ENCODE results near the gene SMG5.
A peak's percentile ranks its signal among the peaks of the same experiment; 100 is the strongest.
"Not testable (repeated sequence)": the region's sequence is repeated elsewhere in the genome, so short reads cannot be mapped to it uniquely, and the experiment has no call there.

Gene SMG5

DNA sequence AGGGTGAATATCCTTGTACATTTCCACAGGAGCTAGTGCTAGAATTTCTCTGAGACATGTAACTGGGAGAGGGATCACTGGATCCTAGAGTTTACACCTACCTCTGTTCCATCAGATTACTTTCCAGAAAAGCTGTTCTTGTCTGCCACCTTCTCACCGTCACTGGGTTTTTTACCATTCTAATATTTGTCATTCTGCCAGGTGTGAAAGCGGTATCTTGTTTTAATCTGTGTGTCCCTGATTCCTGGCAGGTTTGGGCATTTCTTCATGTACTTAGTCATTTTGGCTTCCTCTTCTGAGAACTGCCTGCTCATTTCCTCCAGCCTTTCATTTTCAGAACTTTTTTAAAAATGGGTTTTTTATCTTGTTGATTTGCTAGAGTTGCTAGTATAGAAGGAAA is 64.8 kb downstream of the SMG5 start:
- DNase-seq, result no peak
- intact Hi-C loops (cut with DNase I), result no loop called here

DNA sequence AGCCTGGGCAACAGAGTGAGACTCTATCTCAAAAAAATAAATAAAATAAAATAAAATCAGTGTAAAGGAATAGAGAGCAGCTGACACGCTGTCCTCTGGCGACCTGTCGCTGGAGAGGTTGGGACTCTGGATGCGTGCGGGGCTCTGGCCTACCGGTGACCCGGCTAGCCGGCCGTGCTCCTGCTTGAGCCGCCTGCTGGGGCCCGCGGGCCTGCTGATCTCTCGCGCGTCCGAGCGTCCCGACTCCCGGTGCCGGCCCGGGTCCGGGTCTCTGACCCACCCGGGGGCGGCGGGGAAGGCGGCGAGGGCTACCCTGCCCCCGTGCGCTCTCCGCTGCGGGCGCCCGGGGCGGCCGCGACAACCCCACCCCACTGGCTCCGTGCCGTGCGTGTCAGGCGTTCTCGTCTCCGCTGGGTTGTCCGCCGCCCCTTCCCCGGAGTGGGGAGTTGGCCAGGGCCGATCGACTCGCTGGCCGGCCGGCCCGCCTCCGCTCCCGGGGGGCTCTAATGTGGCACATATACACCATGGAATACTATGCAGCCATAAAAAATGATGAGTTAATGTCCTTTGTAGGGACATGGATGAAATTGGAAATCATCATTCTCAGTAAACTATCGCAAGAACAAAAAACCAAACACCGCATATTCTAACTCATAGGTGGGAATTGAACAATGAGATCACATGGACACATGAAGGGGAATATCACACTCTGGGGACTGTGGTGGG is 66.1 kb downstream of the SMG5 start:
- DNase-seq; intact Hi-C loops (cut with DNase I): not testable (repeated sequence)

DNA sequence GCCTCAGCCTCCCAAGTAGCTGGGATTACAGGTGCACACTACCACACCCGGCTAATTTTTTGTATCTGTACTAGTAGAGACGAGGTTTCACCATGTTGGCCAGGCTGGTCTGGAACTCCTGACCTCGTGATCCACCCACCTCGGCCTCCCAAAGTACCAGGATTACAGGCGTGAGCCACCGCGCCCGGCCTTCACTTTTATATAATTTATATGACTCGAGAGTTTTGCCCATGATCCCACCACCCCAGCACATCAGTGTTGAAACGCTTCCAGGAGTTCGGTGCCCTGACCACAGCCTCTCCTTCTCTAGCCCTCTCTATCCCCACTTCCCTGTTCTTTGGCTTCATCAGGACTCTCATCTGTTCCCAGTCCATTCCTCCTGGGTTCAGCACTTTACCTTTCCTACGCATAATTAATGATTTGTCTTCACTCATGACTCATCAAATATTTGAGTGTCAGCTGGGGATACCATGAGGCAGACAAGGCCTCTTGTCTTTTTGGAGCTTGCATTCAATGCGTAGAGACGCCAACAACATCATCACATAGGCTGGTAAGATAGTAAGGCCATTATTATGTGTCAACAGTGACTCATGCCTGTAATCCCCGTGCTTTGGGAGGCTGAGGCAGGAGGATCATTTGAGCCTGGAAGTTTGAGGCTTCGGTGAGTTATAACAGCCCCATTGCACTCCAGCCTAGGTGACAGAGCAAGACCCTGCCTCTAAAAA is 68.4 kb downstream of the SMG5 start:
- no peak for DNase-seq
- intact Hi-C loops (cut with DNase I), result no loop called here

DNA sequence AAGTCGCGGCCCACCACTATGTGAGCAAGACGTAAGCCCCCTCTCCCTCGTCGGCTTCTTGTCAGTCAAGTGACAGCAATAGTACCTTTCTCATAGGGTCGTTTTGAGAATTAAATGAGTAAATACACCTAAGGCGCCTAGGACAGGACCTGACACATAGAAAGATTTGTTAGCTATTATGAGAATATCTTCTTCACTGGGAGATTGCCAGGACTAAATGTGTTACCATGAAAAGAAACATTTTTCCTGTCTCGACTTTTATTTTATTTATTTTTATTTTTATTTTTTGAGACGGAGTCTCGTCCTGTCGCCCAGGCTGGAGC is 69.0 kb downstream of the SMG5 start:
- intact Hi-C loops (cut with DNase I), result loop anchor here (2.0 kb wide), 1 partner anchor 19 kb away; the partner anchor contains the start of gene SLC25A44
- DNase-seq, result no peak

DNA sequence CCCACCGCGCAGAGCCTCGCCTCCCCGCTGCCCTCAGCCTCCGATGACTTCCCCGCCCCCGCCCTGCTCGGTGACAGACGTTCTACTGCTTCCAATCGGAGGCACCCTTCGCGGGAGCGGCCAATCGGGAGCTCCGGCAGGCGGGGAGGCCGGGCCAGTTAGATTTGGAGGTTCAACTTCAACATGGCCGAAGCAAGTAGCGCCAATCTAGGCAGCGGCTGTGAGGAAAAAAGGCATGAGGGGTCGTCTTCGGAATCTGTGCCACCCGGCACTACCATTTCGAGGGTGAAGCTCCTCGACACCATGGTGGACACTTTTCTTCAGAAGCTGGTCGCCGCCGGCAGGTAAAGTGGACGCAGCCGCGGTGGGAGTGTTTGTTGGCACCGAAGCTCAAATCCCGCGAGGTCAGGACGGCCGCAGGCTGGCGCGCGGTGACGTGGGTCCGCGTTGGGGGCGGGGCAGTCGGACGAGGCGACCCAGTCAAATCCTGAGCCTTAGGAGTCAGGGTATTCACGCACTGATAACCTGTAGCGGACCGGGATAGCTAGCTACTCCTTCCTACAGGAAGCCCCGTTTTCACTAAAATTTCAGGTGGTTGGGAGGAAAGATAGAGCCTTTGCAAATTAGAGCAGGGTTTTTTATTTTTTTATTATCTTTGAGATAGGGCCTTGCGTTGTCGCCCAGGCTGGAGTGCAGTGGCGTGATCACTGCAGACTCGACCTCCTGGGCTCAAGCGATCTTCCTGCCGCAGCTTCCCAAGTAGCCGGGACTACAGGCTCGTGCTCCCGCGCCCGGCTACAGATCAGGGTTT is 69.6 kb downstream of the SMG5 start, which contains the start of gene PMF1:
TSS of gene PMF1 (plus strand) at position 175 of the 811 bp plus-strand sequence. CDS start at position 184, 9 bp downstream.
- DNase-seq, result peak; percentile 95 to 100 (median 98)
- intact Hi-C loops (cut with DNase I), result loop anchor here (2.0 kb wide), 1 partner anchor 18 kb away; the partner anchor contains the start of gene SLC25A44

DNA sequence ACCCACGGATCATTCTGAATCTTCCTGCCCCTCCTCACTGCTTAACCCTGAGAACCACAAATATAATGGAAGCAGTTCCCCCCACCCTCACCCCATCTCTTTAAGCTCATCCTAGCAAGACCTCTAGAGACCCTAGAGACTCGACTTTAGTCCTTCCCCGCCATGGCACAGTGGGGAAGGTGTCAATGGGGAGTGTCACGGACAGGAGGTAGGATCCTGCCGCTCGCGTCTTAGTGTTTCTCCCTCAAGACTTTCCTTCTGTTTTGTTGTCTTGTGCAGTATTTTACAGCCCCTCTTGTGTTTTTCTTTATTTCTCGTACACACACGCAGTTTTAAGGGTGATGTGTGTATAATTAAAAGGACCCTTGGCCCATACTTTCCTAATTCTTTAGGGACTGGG is 70.5 kb downstream of the SMG5 start:
- no peak for DNase-seq
- intact Hi-C loops (cut with DNase I), result loop anchor here (2.0 kb wide), 1 partner anchor 17 kb away; the partner anchor contains the start of gene SLC25A44

DNA sequence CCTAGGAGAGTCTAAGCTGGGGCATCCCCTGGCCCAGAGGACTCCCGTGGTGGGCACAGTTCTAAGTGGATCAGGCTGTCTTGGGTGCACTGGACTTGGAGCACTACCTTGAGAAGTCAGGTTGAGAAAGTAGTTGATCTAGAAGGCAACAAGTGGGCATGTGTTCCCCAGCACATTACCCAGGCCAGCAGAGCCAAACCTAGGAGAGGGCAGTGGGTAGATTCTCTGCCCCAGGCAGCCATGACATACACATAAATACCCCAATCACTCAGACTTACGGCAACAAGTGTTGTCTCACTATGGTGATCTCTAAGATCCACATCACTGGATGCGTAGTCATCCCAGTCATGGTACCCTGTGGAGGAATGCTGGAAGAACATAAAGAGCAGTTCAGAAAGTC is 71.4 kb downstream of the SMG5 start:
- intact Hi-C loops (cut with DNase I), result no loop called here
- DNase-seq, result no peak

DNA sequence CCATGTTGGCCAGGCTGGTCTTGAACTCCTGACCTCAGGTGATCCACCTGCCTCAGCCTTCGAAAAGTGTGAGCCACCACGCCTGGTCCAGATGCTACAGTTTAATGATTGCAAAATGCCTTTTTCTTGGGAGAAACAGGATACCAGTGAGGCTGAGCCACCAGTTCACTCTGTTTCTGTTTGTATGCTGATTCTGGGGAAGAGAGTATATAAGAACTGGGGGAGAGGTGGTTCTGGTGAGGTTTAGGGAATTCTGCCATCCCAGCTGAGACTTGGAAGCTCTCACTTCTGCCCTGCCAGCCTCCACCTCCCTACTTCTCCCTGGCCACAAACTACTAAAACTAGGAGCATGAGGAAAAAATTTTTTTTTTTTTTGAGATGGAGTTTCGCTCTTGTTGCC is 77.9 kb downstream of the SMG5 start:
- intact Hi-C loops (cut with DNase I), result no loop called here
- DNase-seq, result no peak

DNA sequence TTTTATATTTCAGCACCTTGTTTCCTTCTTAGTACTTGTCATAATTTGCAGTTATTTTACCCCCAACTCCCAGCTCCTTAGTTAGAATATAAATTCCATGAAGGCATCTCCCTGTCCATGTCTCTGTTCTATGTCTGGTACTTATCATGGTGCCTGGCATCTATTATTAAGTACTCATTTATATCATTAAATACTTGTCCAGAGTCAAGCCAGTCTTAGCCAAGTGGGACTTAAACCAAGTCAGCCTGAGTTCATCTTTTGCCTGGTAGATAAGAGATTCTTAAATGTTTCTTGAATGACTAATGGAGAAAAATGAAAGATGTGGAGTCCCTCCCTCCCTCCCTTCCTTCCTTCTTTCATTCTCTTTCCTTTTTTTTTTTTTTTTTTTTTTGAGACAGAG is 79.3 kb downstream of the SMG5 start:
- intact Hi-C loops (cut with DNase I), result no loop called here
- DNase-seq, result no peak

DNA sequence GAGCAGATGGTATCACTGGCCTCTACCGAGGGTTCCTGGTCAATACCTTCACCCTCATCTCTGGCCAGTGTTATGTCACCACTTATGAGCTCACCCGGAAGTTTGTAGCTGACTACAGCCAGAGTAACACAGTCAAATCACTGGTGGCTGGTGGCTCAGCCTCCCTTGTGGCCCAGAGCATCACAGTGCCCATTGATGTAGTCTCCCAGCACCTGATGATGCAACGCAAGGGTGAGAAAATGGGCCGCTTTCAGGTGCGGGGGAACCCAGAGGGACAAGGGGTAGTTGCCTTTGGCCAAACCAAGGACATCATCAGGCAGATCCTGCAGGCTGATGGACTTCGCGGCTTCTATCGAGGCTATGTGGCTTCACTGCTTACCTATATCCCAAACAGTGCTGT is 82.6 kb downstream of the SMG5 start:
- no peak for DNase-seq
- intact Hi-C loops (cut with DNase I), result no loop called here
